GM23338 (cell line): Measurements from ENCODE around the gene ADIPOR2. TPM values are rescaled to one million over a fixed set of nuclear protein-coding genes. Genes with fewer than 3 reads are reported as not detected.

Experiments
- ATAC-seq: fragments of 200-7000 bp; cut with Tn5 transposase; 3 replicates; pipeline ENCODE4 v1.9.1; 2020
- DNase-seq: peaks from one replicate; pipeline ENCODE4 v3.0.0-alpha.2; 2015; ENCODE audit warnings: low spot score
- H2AFZ ChIP-seq: fragments of 200-600 bp; sonication (generic); 2 replicates; pipeline ENCODE4 v1.8.0; 2016; ENCODE audit warnings: antibody characterized with exemption, mild to moderate bottlenecking, moderate library complexity
- H3F3A ChIP-seq: fragments of 200-600 bp; sonication (generic); replicated peaks from 2 replicates; pipeline ENCODE4 v1.8.0; 2017; ENCODE audit warnings: antibody characterized with exemption, mixed run types, low read depth
- H3K27ac ChIP-seq: fragments of 200-600 bp; sonication (generic); 2 replicates; pipeline ENCODE4 v1.6.1; 2016; ENCODE audit warnings: low read depth
- H3K27me3 ChIP-seq: fragments of 200-600 bp; sonication (generic); 2 replicates; pipeline ENCODE4 v1.8.0; 2016; ENCODE audit warnings: mild to moderate bottlenecking, mixed run types, moderate library complexity; ENCODE audit not compliant: insufficient read depth
- H3K36me3 ChIP-seq: fragments of 200-600 bp; sonication (generic); 2 replicates; pipeline ENCODE4 v1.8.0; 2016; ENCODE audit warnings: mild to moderate bottlenecking; ENCODE audit not compliant: insufficient read depth
- H3K4me1 ChIP-seq: fragments of 200-600 bp; sonication (generic); 2 replicates; pipeline ENCODE4 v1.8.0; 2016; ENCODE audit warnings: mild to moderate bottlenecking, moderate library complexity; ENCODE audit not compliant: insufficient read depth
- H3K4me2 ChIP-seq: fragments of 200-600 bp; sonication (generic); 2 replicates; pipeline ENCODE4 v1.7.1; 2017; ENCODE audit warnings: mixed run types
- H3K4me3 ChIP-seq: fragments of 200-600 bp; sonication (generic); 2 replicates; pipeline ENCODE4 v1.6.1; 2016; ENCODE audit warnings: mixed run types
- H3K79me2 ChIP-seq: fragments of 200-600 bp; sonication (generic); replicated peaks from 2 replicates; pipeline ENCODE4 v1.8.0; 2017; ENCODE audit warnings: mild to moderate bottlenecking; ENCODE audit not compliant: insufficient read depth
- H3K9me2 ChIP-seq: fragments of 200-600 bp; sonication (generic); 2 replicates; pipeline ENCODE4 v1.8.0; 2017; ENCODE audit not compliant: insufficient read depth
- H4K20me1 ChIP-seq: fragments of 200-600 bp; sonication (generic); replicated peaks from 2 replicates; pipeline ENCODE4 v1.8.0; 2017; ENCODE audit warnings: mild to moderate bottlenecking; ENCODE audit not compliant: insufficient read depth
- H3K27ac Mint-ChIP-seq: 2 replicates; pipeline ENCODE4 v1.8.0; 2020; ENCODE audit warnings: inconsistent platforms, mild to moderate bottlenecking, moderate library complexity, mixed read lengths
- H3K27me3 Mint-ChIP-seq: 3 replicates; pipeline ENCODE4 v1.8.0; 2022; ENCODE audit warnings: low read depth, mild to moderate bottlenecking, moderate library complexity, mixed read lengths, inconsistent platforms; ENCODE audit not compliant: insufficient read depth, poor library complexity
- H3K36me3 Mint-ChIP-seq: 3 replicates; pipeline ENCODE4 v1.8.0; 2021; ENCODE audit warnings: low read depth, mild to moderate bottlenecking, inconsistent platforms, moderate library complexity, mixed read lengths
- H3K4me1 Mint-ChIP-seq: 3 replicates; pipeline ENCODE4 v1.8.0; 2020; ENCODE audit warnings: mild to moderate bottlenecking, inconsistent platforms, mixed read lengths
- H3K4me3 Mint-ChIP-seq: 3 replicates; pipeline ENCODE4 v1.8.0; 2021; ENCODE audit warnings: moderate library complexity, mild to moderate bottlenecking, inconsistent platforms, mixed read lengths
- H3K9me3 Mint-ChIP-seq: 3 replicates; pipeline ENCODE4 v1.8.0; 2020; ENCODE audit warnings: moderate library complexity, mild to moderate bottlenecking, inconsistent platforms, mixed read lengths
- CREB1 ChIP-seq: fragments of 250-450 bp; sonication (Bioruptor Pico); IDR thresholded peaks from 2 replicates; pipeline ENCODE4 v1.5.0; 2020; ENCODE audit warnings: low read depth, mild to moderate bottlenecking, moderate library complexity
- CTCF ChIP-seq, 2 experiments: fragments of 200-600 bp in 1 of 2; sonication (generic) in 1 of 2; conservative IDR thresholded peaks; 2 replicates each; pipeline versions ENCODE4 v1.5.1 to v1.6.1; 2016 to 2017; ENCODE audit warnings: antibody characterized with exemption in 2 of 2, low read depth in 2 of 2, mild to moderate bottlenecking in 2 of 2, moderate library complexity in 1 of 2
- ETS1 ChIP-seq: IDR thresholded peaks from 2 replicates; pipeline ENCODE4 v1.6.1; 2016; ENCODE audit warnings: antibody characterized with exemption
- EZH2 ChIP-seq: fragments of 200-600 bp; sonication (generic); IDR thresholded peaks from one replicate; pipeline ENCODE4 v1.8.0; 2017; ENCODE audit warnings: antibody characterized with exemption, mild to moderate bottlenecking, low read depth; ENCODE audit not compliant: unreplicated experiment
- ZNF462 ChIP-seq: fragments of 250-450 bp; sonication (Bioruptor Pico); IDR thresholded peaks from 2 replicates; pipeline ENCODE4 v1.5.0; 2020; ENCODE audit warnings: mild to moderate bottlenecking, moderate library complexity
- polyA plus RNA-seq: library from polyadenylated mRNA; unstranded; fragments of >200 nt; fragmentation: Nextera tagmentation; extraction: Ambion mirVana; gene quantifications from 2 replicates; pipeline ENCODE4 v1.2.1, GENCODE V29; 2016
- total RNA-seq: library from RNA; depleted of rRNA; stranded (reverse); fragments of >200 nt; shearing (Covaris generic); gene quantifications from 2 replicates; pipeline ENCODE4 v1.2.3, GENCODE V29; 2014

Gene ADIPOR2
- total and polyA plus RNA-seq, 2 experiments from 2014 or later: 11.7 to 36.2 TPM

DNA sequence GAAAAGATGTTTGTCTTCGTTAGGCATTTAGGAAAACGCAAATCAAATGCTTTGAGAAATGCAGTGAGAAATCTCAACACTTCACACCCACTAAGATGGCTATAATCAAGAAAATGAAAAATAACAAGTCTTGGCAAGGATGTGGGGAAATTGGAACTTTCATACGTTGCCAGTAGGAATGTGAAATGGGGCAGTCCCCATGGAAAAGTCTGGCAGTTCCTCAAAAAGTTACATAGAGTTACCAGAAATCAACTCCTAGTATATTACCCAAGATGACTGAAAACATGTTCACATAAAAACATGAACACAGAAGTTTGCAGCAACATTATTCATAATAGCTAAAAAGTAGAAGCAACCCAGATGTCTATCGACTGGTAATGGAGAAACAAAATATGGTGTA lies 88.0 kb downstream of the ADIPOR2 start:
- H3K4me3 ChIP-seq: no peak overlapping the region
- H3K4me3 Mint-ChIP-seq: no peak overlapping the region
- H3K36me3 ChIP-seq: peaks cover 7% of the 10 kb centered on the region; the same call in 1 of the 2 replicates
- H3K9me3 Mint-ChIP-seq: no peaks in the 10 kb centered on the region
- 0 out of 2 replicates have a peak, but pooled peaks cover 13% of the 10 kb centered on the region for H3K4me1 ChIP-seq
- no peaks in the 10 kb centered on the region for H3K27me3 Mint-ChIP-seq
- DNase-seq: no peak
- TF ChIP-seq EZH2 (no peak), ETS1 (no peak), CTCF (conservative IDR thresholded peaks at IDR 0.05; ENCODE audit: low read depth in 2 of 2) (no peak), ZNF462 (CRISPR knock-in tag) (no peak), CREB1 (CRISPR knock-in tag) (no peak)
- peaks cover 3% of the 10 kb centered on the region; the same call in 2 of the 3 replicates for H3K36me3 Mint-ChIP-seq
- no peaks in the 10 kb centered on the region for H3K27me3 ChIP-seq
- no peaks in the 10 kb centered on the region for H3F3A ChIP-seq
- peaks cover 23% of the 10 kb centered on the region; the same call in 2 of the 3 replicates for H3K4me1 Mint-ChIP-seq
- no peak overlapping the region for H3K27ac Mint-ChIP-seq
- H3K9me2 ChIP-seq: no peaks in the 10 kb centered on the region
- no peak for ATAC-seq
- peaks cover 27% of the 10 kb centered on the region for H3K79me2 ChIP-seq
- no peak overlapping the region for H3K4me2 ChIP-seq
- H3K27ac ChIP-seq: no peak overlapping the region
- no peak overlapping the region for H2AFZ ChIP-seq
- peaks cover 22% of the 10 kb centered on the region; the same call in 1 of the 2 replicates for H4K20me1 ChIP-seq
